SK-N-SH (cell line): Measurements from ENCODE around the gene ATP6V1G1. TPM values are rescaled to one million over a fixed set of nuclear protein-coding genes. Genes with fewer than 3 reads are reported as not detected.

Experiments used
- CTCF ChIA-PET: fragments of 300-600, 350-600 bp; formaldehyde crosslinking; extraction: SDS; loops from one replicate; lab custom pipeline; 2021; lab: Yijun Ruan, JAX
- POLR2A ChIA-PET: fragments of 350-600 bp; sonication (Branson Sonifier 250); formaldehyde crosslinking; extraction: SDS; loops from one replicate; lab custom pipeline; 2020; ENCODE audit warnings: antibody characterized with exemption, inconsistent platforms; lab: Yijun Ruan, JAX
- DNase-seq: peaks from one replicate; pipeline ENCODE4 v3.0.0; 2012
- H2AFZ ChIP-seq: fragments of 200-600 bp; sonication (generic); 2 replicates; pipeline ENCODE4 v1.8.1; 2016; ENCODE audit warnings: antibody characterized with exemption, mild to moderate bottlenecking, low read depth
- H3F3A ChIP-seq: fragments of 200-600 bp; sonication (generic); replicated peaks from 2 replicates; pipeline ENCODE3; 2016; ENCODE audit warnings: antibody characterized with exemption, mild to moderate bottlenecking; ENCODE audit not compliant: insufficient read depth
- H3K27ac ChIP-seq, 2 experiments: fragments of 200-500 bp in 1 of 2; fragments of 200-600 bp in 1 of 2; sonication (Bioruptor generic) in 1 of 2; sonication (generic), shearing (Covaris generic) in 1 of 2; 2 replicates each; pipeline versions ENCODE4 v1.5.1 to v1.6.1; 2014 to 2016; ENCODE audit warnings: low read depth in 2 of 2, inconsistent platforms in 1 of 2, low read length in 1 of 2, mild to moderate bottlenecking in 1 of 2, mixed read lengths in 1 of 2
- H3K27me3 ChIP-seq: fragments of 200-600 bp; sonication (generic), shearing (Covaris generic); 2 replicates; pipeline ENCODE4 v1.6.1; 2016; ENCODE audit warnings: mixed run types; ENCODE audit not compliant: insufficient read depth
- H3K36me3 ChIP-seq, 2 experiments: fragments of 200-500 bp in 1 of 2; fragments of 200-600 bp in 1 of 2; sonication (Bioruptor generic) in 1 of 2; sonication (generic) in 1 of 2; replicated peaks in 1 of 2; 2 replicates each; pipeline versions ENCODE3 to v1.5.1; 2014 to 2016; ENCODE audit warnings: low read length in 1 of 2, mild to moderate bottlenecking in 1 of 2; ENCODE audit not compliant: insufficient read depth in 2 of 2, control insufficient read depth in 1 of 2
- H3K4me1 ChIP-seq, 2 experiments: fragments of 200-500 bp in 1 of 2; fragments of 200-600 bp in 1 of 2; sonication (Bioruptor generic) in 1 of 2; sonication (generic), shearing (Covaris generic) in 1 of 2; 2 replicates each; pipeline versions ENCODE4 v1.5.1 to v1.6.1; 2014 to 2016; ENCODE audit warnings: low read depth in 1 of 2, low read length in 1 of 2, mixed run types in 1 of 2; ENCODE audit not compliant: insufficient read depth in 2 of 2, control insufficient read depth in 1 of 2
- H3K4me2 ChIP-seq: fragments of 200-600 bp; sonication (generic), shearing (Covaris generic); 2 replicates; pipeline ENCODE4 v1.6.1; 2017; ENCODE audit warnings: mixed run types
- H3K4me3 ChIP-seq, 2 experiments: fragments of 200-500 bp in 1 of 2; fragments of 200-600 bp in 1 of 2; sonication (Bioruptor generic) in 1 of 2; sonication (generic), shearing (Covaris generic) in 1 of 2; 2 replicates each; pipeline versions ENCODE4 v1.5.1 to v1.8.1; 2014 to 2016; ENCODE audit warnings: low read depth in 2 of 2, inconsistent platforms in 1 of 2, low read length in 1 of 2, mild to moderate bottlenecking in 1 of 2, mixed read lengths in 1 of 2, moderate library complexity in 1 of 2
- H3K79me2 ChIP-seq: fragments of 200-600 bp; sonication (generic); 2 replicates; pipeline ENCODE4 v1.8.1; 2017; ENCODE audit warnings: mild to moderate bottlenecking; ENCODE audit not compliant: insufficient read depth
- H3K9ac ChIP-seq: fragments of 200-600 bp; sonication (generic); 2 replicates; pipeline ENCODE4 v1.6.1; 2017; ENCODE audit warnings: mixed run types
- H3K9me2 ChIP-seq: fragments of 200-600 bp; sonication (generic); 2 replicates; pipeline ENCODE4 v1.6.1; 2017; ENCODE audit warnings: mixed run types
- H3K9me3 ChIP-seq: fragments of 200-600 bp; sonication (generic); 2 replicates; pipeline ENCODE4 v1.6.1; 2017; ENCODE audit warnings: mixed run types, mild to moderate bottlenecking, moderate library complexity
- H4K20me1 ChIP-seq: fragments of 200-600 bp; sonication (generic); 2 replicates; pipeline ENCODE4 v1.6.1; 2017; ENCODE audit warnings: mild to moderate bottlenecking, mixed run types; ENCODE audit not compliant: insufficient read depth
- CHD2 ChIP-seq: fragments of 150-350 bp; IDR thresholded peaks from 2 replicates; pipeline ENCODE4 v1.6.1; 2018; ENCODE audit warnings: low read length; ENCODE audit not compliant: partially characterized antibody
- ELF1 ChIP-seq: IDR thresholded peaks from 2 replicates; pipeline ENCODE4 v1.4.0; 2012
- EP300 ChIP-seq, 2 experiments: IDR thresholded peaks; 2 replicates each; pipeline versions ENCODE4 v1.4.0 to v1.6.1; 2012; ENCODE audit warnings: borderline replicate concordance in 1 of 2, low read depth in 1 of 2, low read length in 1 of 2
- FOSL2 ChIP-seq: IDR thresholded peaks from 2 replicates; pipeline ENCODE4 v1.4.0; 2012; ENCODE audit warnings: low read depth, mild to moderate bottlenecking, moderate library complexity, borderline replicate concordance
- GABPA ChIP-seq: IDR thresholded peaks from 2 replicates; pipeline ENCODE4 v1.4.0; 2012; ENCODE audit warnings: low read depth, mild to moderate bottlenecking
- MXI1 ChIP-seq: IDR thresholded peaks from 2 replicates; pipeline ENCODE4 v1.6.1; 2012; ENCODE audit warnings: mild to moderate bottlenecking, low read depth, low read length, improper control_type of control experiment
- NRF1 ChIP-seq: IDR thresholded peaks from 2 replicates; pipeline ENCODE4 v1.6.1; 2012; ENCODE audit warnings: low read depth, mild to moderate bottlenecking, low read length
- RAD21 ChIP-seq: IDR thresholded peaks from 2 replicates; pipeline ENCODE4 v1.6.1; 2012; ENCODE audit warnings: mild to moderate bottlenecking, low read length
- RFX5 ChIP-seq: IDR thresholded peaks from 2 replicates; pipeline ENCODE4 v1.6.1; 2012; ENCODE audit warnings: mild to moderate bottlenecking, improper control_type of control experiment, low read length
- RXRA ChIP-seq: IDR thresholded peaks from 2 replicates; pipeline ENCODE4 v1.4.0; 2012; ENCODE audit warnings: low read depth, mild to moderate bottlenecking, borderline replicate concordance
- SIN3A ChIP-seq: IDR thresholded peaks from 2 replicates; pipeline ENCODE4 v1.6.1; 2012; ENCODE audit warnings: low read depth, mild to moderate bottlenecking, low read length, moderate library complexity, borderline replicate concordance
- TCF12 ChIP-seq: IDR thresholded peaks from 2 replicates; pipeline ENCODE4 v1.4.0; 2012
- polyA plus RNA-seq, 3 experiments: library from polyadenylated mRNA; depleted of rRNA; stranded (reverse); fragments of >200 nt; gene quantifications; 2 replicates each; pipeline ENCODE4 v1.2.3, GENCODE V29; 2012
- TF ChIP-seq, protein P1 (sequence below): IDR thresholded peaks from 2 replicates; pipeline ENCODE4 v1.4.0; 2012; ENCODE audit warnings: low read depth, borderline replicate concordance
- TF ChIP-seq, protein P2 (sequence below): fragments of 150-350 bp; IDR thresholded peaks from 2 replicates; pipeline ENCODE4 v1.6.1; 2016; ENCODE audit warnings: mild to moderate bottlenecking, low read depth, low read length
- TF ChIP-seq, protein P3 (sequence below): fragments of 200-600 bp; sonication (generic); IDR thresholded peaks from 2 replicates; pipeline ENCODE4 v1.6.1; 2017; ENCODE audit warnings: antibody characterized with exemption, mild to moderate bottlenecking, moderate library complexity

Gene ATP6V1G1
- polyA plus RNA-seq, 1 of the 3 experiments (the other 2 are of a cell fraction), result 119 TPM

DNA sequence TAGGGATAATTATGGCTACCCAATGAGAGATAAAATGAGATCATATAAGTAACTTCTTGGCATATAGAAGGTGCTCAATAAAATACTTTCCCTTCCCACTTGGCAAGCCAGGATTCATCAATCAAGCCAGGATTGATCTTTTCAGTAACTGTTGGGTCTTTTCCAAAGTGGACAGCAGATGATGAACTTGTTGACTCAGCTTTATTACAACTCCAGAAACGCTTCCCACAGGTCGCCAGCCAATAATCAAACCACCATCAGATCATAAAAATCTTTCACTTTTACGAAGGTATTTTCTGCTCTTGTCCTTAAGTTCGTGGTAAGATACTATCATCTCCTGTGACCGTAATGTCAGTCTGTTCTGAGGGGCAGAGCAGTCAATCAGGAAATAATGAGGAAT is 42.5 kb upstream of the ATP6V1G1 start (continued):
- TF ChIP-seq, protein P1, sequence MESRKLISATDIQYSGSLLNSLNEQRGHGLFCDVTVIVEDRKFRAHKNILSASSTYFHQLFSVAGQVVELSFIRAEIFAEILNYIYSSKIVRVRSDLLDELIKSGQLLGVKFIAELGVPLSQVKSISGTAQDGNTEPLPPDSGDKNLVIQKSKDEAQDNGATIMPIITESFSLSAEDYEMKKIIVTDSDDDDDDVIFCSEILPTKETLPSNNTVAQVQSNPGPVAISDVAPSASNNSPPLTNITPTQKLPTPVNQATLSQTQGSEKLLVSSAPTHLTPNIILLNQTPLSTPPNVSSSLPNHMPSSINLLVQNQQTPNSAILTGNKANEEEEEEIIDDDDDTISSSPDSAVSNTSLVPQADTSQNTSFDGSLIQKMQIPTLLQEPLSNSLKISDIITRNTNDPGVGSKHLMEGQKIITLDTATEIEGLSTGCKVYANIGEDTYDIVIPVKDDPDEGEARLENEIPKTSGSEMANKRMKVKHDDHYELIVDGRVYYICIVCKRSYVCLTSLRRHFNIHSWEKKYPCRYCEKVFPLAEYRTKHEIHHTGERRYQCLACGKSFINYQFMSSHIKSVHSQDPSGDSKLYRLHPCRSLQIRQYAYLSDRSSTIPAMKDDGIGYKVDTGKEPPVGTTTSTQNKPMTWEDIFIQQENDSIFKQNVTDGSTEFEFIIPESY, result no peak
- TF ChIP-seq GABPA, result no peak
- TF ChIP-seq, protein P2, sequence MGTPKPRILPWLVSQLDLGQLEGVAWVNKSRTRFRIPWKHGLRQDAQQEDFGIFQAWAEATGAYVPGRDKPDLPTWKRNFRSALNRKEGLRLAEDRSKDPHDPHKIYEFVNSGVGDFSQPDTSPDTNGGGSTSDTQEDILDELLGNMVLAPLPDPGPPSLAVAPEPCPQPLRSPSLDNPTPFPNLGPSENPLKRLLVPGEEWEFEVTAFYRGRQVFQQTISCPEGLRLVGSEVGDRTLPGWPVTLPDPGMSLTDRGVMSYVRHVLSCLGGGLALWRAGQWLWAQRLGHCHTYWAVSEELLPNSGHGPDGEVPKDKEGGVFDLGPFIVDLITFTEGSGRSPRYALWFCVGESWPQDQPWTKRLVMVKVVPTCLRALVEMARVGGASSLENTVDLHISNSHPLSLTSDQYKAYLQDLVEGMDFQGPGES, result no peak
- TF ChIP-seq, protein P3, sequence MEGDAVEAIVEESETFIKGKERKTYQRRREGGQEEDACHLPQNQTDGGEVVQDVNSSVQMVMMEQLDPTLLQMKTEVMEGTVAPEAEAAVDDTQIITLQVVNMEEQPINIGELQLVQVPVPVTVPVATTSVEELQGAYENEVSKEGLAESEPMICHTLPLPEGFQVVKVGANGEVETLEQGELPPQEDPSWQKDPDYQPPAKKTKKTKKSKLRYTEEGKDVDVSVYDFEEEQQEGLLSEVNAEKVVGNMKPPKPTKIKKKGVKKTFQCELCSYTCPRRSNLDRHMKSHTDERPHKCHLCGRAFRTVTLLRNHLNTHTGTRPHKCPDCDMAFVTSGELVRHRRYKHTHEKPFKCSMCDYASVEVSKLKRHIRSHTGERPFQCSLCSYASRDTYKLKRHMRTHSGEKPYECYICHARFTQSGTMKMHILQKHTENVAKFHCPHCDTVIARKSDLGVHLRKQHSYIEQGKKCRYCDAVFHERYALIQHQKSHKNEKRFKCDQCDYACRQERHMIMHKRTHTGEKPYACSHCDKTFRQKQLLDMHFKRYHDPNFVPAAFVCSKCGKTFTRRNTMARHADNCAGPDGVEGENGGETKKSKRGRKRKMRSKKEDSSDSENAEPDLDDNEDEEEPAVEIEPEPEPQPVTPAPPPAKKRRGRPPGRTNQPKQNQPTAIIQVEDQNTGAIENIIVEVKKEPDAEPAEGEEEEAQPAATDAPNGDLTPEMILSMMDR, result no peak
- TF ChIP-seq RXRA, result no peak
- no peak for TF ChIP-seq NRF1
- no peak for TF ChIP-seq ELF1
- no peak for TF ChIP-seq SIN3A
- TF ChIP-seq MXI1, result no peak

DNA sequence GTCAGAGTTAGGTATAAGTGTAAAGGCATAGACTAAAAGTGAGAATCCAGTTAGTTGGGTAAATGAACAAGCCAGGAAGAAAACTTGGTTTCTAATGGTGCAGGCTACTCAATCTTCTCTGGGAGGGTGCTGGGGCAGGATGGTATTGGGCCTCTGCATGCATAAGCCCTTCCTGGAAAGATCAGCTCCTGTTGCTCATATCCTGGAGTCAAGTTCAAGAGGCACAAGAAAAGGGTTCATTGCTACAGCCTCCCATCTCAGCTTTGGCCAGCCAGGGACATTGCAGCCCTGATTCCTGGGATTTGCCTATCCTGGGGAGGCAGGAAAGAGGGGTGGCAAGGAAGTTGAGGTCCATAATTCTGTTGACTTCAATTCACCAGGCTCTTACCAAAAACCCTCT is 40.7 kb upstream of the ATP6V1G1 start:
- peaks cover 0 to 3% of the 10 kb centered on the region in 2 experiments; a peak in 1 of 4 replicates for H3K4me1 ChIP-seq
- no peak overlapping the region for H3K4me2 ChIP-seq
- TF ChIP-seq CHD2 (no peak), RAD21 (no peak), TCF12 (no peak), RFX5 (no peak), FOSL2 (no peak), EP300 (IDR thresholded peaks at IDR 0.05; ENCODE audit: borderline replicate concordance in 1 of 2, low read depth in 1 of 2, low read length in 1 of 2) (no peak)
- TF ChIP-seq, all 33 proteins: peak for 0
- H3K4me3 ChIP-seq, result no peak overlapping the region
- no peaks in the 10 kb centered on the region for H3K79me2 ChIP-seq
- H3K9me2 ChIP-seq, result no peaks in the 10 kb centered on the region
- no peak overlapping the region for H3K27ac ChIP-seq
- H3K36me3 ChIP-seq, result no peaks in the 10 kb centered on the region
- H3K9me3 ChIP-seq, result no peaks in the 10 kb centered on the region
- ChIA-PET CTCF (interaction anchor here (1.0 to 1.7 kb wide), 2 partner anchors 17 to 115 kb away, joined by 3 to 6 read pairs; no protein-coding TSS in a partner anchor), POLR2A (no interaction called here)
- no peaks in the 10 kb centered on the region for H3F3A ChIP-seq
- no peaks in the 10 kb centered on the region; the same call in 1 of the 2 replicates for H3K27me3 ChIP-seq
- no peaks in the 10 kb centered on the region for H4K20me1 ChIP-seq
- H2AFZ ChIP-seq, result no peak overlapping the region
- H3K9ac ChIP-seq, result no peak overlapping the region
- no peak for DNase-seq
